B cell (primary cell): ENCODE measurements around the gene TESPA1.

Experiments
- EZH2 ChIP-seq: IDR thresholded peaks from 2 replicates; pipeline ENCODE4 v1.6.1; 2012; ENCODE audit warnings: borderline replicate concordance, low read depth, mild to moderate bottlenecking, moderate library complexity, low read length; ENCODE audit not compliant: insufficient read depth, poor library complexity, severe bottlenecking
- TF ChIP-seq, protein P1 (sequence below): fragments of 200-600 bp; IDR thresholded peaks from one replicate; pipeline ENCODE4 v1.8.0; 2022; ENCODE audit warnings: antibody characterized with exemption, mild to moderate bottlenecking

DNA sequence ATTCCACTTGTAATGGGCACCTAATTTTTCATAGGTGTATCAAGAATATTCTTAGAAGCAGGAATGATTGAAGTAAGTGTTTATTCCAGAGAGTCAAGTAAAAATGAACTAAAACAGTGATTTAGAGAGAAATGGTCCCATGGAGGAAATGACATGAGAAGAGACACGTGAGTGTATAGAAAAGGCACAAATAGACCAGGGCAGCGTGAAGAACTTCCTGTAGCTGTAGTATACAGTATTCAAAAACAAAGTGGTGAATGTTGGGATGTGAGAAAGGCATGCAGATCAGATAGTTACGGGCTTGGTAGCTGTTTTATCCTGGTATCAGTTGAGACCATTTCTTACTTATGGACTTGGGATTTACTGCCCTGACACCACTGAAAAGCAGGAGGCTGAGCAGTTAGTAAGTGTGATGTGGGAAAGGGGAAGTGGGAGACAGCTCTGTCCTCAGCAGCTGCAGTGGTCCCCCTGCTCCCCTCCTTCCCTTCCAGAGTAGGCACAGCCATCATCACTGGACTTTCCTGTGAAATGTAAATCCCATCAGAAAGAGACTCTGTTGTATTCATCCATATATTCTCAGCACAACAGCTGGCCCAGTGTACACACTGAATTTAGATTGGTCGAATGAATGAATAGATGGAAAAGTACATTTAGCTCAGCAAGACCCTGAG, 16.8 kb upstream of the TESPA1 start:
- TF ChIP-seq, protein P1, sequence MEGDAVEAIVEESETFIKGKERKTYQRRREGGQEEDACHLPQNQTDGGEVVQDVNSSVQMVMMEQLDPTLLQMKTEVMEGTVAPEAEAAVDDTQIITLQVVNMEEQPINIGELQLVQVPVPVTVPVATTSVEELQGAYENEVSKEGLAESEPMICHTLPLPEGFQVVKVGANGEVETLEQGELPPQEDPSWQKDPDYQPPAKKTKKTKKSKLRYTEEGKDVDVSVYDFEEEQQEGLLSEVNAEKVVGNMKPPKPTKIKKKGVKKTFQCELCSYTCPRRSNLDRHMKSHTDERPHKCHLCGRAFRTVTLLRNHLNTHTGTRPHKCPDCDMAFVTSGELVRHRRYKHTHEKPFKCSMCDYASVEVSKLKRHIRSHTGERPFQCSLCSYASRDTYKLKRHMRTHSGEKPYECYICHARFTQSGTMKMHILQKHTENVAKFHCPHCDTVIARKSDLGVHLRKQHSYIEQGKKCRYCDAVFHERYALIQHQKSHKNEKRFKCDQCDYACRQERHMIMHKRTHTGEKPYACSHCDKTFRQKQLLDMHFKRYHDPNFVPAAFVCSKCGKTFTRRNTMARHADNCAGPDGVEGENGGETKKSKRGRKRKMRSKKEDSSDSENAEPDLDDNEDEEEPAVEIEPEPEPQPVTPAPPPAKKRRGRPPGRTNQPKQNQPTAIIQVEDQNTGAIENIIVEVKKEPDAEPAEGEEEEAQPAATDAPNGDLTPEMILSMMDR = no peak
- TF ChIP-seq EZH2 = no peak
